Stimulated activated CD8-positive, alpha-beta memory T cell treated with anti-CD3 and anti-CD28 coated beads, Interleukin-12 subunit alpha, Interleukin-12 subunit beta, amount 100 ng/mL, for 24 hours (primary cell): ENCODE data around the gene CSNK1G2.

ENCODE experiments used
- DNase-seq: peaks from one replicate; pipeline ENCODE4 v3.0.0-alpha.2; 2020; ENCODE audit errors: extremely low read depth

Gene CSNK1G2

DNA sequence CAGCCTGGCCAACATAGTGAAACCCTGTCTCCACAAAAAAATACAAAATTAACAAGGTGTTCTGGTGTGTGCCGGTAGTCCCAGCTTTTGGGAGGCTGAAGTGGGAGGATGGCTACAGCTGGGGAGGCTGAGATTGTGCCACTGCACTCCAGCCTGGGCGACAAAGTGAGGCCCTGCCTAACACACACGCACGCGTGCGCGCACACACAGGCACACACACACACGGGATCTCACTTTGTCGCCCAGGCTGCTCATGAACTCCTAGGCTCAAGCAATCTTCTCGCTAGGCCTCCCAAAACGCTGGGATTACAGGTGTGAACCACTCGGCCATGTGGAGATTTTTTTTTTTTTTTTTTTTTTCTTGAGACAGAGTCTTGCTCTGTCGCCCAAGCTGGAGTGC is 77.8 kb downstream of the CSNK1G2 start:
- DNase-seq = no peak

DNA sequence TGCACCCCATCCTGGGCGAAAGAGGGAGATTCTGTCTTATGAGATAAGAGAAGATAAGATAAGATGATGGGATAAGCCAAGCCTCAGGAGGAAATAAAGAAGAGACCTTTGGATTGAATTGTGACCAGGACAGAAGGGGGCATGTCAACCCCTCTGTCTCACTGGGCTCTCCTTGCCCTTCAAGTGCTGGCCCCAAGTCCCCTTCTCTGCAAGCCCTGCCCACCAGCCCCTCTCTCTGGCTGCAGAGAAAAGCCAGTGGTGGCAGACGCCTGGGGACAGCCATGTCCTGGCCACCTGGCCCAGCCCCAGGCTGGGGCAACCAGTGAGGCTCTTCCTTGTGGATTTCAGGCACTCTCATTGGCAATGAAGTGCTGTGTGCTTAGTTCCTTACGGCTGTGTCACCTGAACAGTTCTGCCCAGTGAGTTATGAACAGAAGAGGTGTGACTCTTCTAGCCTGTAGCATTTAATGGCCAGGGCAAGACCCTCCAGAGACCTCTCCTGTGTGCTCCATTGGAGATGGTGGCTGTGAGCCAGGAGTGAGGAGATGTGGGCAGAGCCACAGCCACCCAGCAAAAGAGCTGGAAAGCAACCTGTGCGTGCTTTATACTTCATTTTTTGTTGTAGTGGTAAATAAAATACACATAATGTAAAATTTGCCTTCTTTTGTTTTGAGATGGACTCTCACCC is 80.6 kb downstream of the CSNK1G2 start:
- DNase-seq = no peak

DNA sequence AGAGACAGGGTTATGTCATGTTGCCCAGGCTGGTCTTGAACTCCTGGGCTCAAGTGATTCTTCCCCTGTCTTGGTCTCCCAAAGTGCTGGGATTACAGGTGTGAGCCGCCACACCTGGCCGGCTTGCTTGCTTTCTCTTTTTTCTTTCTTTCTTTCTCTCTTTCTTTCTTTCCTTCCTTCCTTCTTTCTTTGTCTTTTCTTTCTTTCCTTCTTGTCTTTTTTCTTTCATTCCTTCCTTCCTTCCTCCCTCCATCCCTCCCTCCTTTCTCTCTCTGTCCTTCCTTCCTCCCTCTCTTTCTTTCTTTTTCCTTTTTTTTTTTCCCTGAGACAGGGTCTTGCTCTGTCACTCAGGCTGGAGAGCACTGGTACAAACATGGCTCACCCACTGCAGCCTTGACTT is 81.3 kb downstream of the CSNK1G2 start:
- no peak for DNase-seq

DNA sequence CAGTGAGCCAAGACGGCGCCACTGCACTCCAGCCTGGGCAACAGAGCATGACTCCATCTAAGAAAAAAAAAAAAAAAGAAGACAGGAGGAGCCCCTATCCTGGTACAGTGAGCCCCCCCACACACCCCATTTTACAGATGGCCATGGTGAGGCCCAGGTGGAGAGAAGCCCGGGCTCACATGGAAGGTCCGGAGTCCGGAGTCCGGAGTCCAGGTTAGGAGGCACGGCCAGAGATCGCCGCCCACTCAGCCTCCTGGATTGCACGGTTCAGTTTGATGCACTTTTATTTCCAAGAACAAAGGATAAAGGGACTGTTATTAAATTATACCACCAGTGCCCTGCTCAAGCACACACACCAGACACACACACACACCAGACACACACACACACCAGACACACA is 85.8 kb downstream of the CSNK1G2 start:
- DNase-seq = no peak

DNA sequence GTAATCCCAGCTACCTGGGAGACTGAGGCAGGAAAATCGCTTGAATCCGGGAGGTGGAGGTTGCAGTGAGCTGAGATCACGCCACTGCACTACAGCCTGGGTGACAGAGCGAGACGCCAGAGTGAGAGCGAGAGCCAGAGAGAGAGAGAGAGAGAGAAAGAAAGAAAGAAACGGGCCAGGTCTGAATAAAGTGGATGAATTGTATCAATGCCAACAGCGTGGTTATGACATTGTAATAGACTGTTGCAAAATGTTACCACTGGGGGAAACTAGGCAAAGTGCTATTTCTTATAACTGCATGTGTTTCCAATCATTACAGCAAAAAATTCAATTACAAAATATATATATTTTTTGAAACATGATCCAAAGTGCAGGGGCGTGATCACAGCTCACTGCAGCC is 86.4 kb downstream of the CSNK1G2 start:
- no peak for DNase-seq
